Endothelial cell of umbilical vein (primary cell): ENCODE results near the gene NXN. TPM values are rescaled to one million over a fixed set of nuclear protein-coding genes. Genes with fewer than 3 reads are reported as not detected.
"Not testable (repeated sequence)": the region's sequence is repeated elsewhere in the genome, so short reads cannot be mapped to it uniquely, and the experiment has no call there.

ENCODE experiments used
- BruUV-seq: library from RNA; stranded (reverse); fragments of 400-500 nt; replicated peaks from 2 replicates; lab custom pipeline; 2021; lab: Mats Ljungman, UMichigan
- CTCF ChIA-PET: fragments of 300-600, 350-600 bp; sonication (Branson Sonifier 250); formaldehyde crosslinking; loops from one replicate; lab custom pipeline; 2021; ENCODE audit warnings: antibody characterized with exemption, inconsistent platforms; lab: Charles Lee
- POLR2A ChIA-PET: fragments of 300-600, 350-600 bp; sonication (Branson Sonifier 250); formaldehyde crosslinking; loops from one replicate; lab custom pipeline; 2021; ENCODE audit warnings: antibody characterized with exemption, inconsistent platforms; lab: Charles Lee
- DNase-seq: peaks from one replicate; pipeline ENCODE4 v3.0.0-alpha.2; 2011; ENCODE audit warnings: low read depth, low spot score
- FAIRE-seq: peaks from 2 replicates; lab custom pipeline; 2011; peaks lifted over from hg19 to GRCh38; lab: Jason Lieb, UNC
- H2AFZ ChIP-seq: 2 replicates; pipeline ENCODE4 v1.6.0; 2012; ENCODE audit warnings: low read depth, low read length, control low read depth, inconsistent platforms
- H3K27ac ChIP-seq: 2 replicates; pipeline ENCODE4 v1.5.1; 2011; ENCODE audit warnings: low read depth, mild to moderate bottlenecking, control low read depth, low read length, moderate library complexity; ENCODE audit not compliant: insufficient read depth
- H3K27me3 ChIP-seq, 2 experiments: 2 replicates each; pipeline versions ENCODE4 v1.6.0 to v1.6.1; 2011; ENCODE audit warnings: low read length in 2 of 2, mixed read lengths in 1 of 2; ENCODE audit not compliant: control insufficient read depth in 2 of 2, insufficient read depth in 2 of 2
- H3K36me3 ChIP-seq, 2 experiments: 2 replicates in 1 of 2; 3 replicates in 1 of 2; pipeline ENCODE4 v1.5.1; 2011; ENCODE audit warnings: low read length in 2 of 2, mild to moderate bottlenecking in 1 of 2, moderate library complexity in 1 of 2; ENCODE audit not compliant: control insufficient read depth in 2 of 2, insufficient read depth in 2 of 2; ENCODE audit errors: extremely low read depth in 1 of 2
- H3K4me1 ChIP-seq: 3 replicates; pipeline ENCODE4 v1.5.1; 2011; ENCODE audit warnings: mild to moderate bottlenecking, low read length; ENCODE audit not compliant: control insufficient read depth, insufficient read depth; ENCODE audit errors: extremely low read depth
- H3K4me2 ChIP-seq: 2 replicates; pipeline ENCODE4 v1.6.1; 2011; ENCODE audit warnings: low read length, control low read depth, mixed read lengths; ENCODE audit not compliant: insufficient read depth
- H3K4me3 ChIP-seq, 3 experiments: fragments of 200-600 bp in 1 of 3; sonication (generic), shearing (Covaris generic) in 1 of 3; replicated peaks in 1 of 3; 2 replicates each; pipeline ENCODE4 v1.5.1; 2011 to 2016; ENCODE audit warnings: control low read depth in 3 of 3, low read length in 3 of 3, mild to moderate bottlenecking in 2 of 3, inconsistent platforms in 1 of 3, low read depth in 1 of 3, moderate library complexity in 1 of 3; ENCODE audit not compliant: insufficient read depth in 1 of 3
- H3K79me2 ChIP-seq: 2 replicates; pipeline ENCODE4 v1.6.0; 2012; ENCODE audit warnings: low read length, inconsistent platforms; ENCODE audit not compliant: control insufficient read depth, insufficient read depth
- H3K9ac ChIP-seq: replicated peaks from 2 replicates; pipeline ENCODE3; 2011; ENCODE audit warnings: low read length, control low read depth; ENCODE audit not compliant: insufficient read depth; ENCODE audit errors: extremely low read depth
- H3K9me1 ChIP-seq: replicated peaks from 3 replicates; pipeline ENCODE4 v1.6.0; 2011; ENCODE audit warnings: mild to moderate bottlenecking, low read length; ENCODE audit not compliant: control insufficient read depth, insufficient read depth; ENCODE audit errors: extremely low read depth
- H3K9me3 ChIP-seq: replicated peaks from 2 replicates; pipeline ENCODE4 v1.5.1; 2012; ENCODE audit warnings: low read length, inconsistent platforms; ENCODE audit not compliant: control insufficient read depth, insufficient read depth
- H4K20me1 ChIP-seq: replicated peaks from 2 replicates; pipeline ENCODE3; 2011; ENCODE audit warnings: mild to moderate bottlenecking, low read length; ENCODE audit not compliant: control insufficient read depth, insufficient read depth; ENCODE audit errors: extremely low read depth
- CTCF ChIP-seq, 2 donors: IDR thresholded peaks; 1 replicate in 1 of 2; 2 replicates in 1 of 2; pipeline ENCODE4 v1.5.1; 2011; ENCODE audit warnings: low read length in 2 of 2, mild to moderate bottlenecking in 2 of 2, moderate library complexity in 2 of 2, control low read depth in 1 of 2, inconsistent platforms in 1 of 2, low read depth in 1 of 2; ENCODE audit not compliant: insufficient read depth in 1 of 2; ENCODE audit errors: extremely low read depth in 1 of 2
- EZH2 ChIP-seq: IDR thresholded peaks from 2 replicates; pipeline ENCODE4 v1.6.1; 2012; ENCODE audit warnings: borderline replicate concordance, low read depth, mild to moderate bottlenecking, moderate library complexity, low read length, inconsistent platforms; ENCODE audit not compliant: severe bottlenecking
- FOS ChIP-seq: IDR thresholded peaks from 2 replicates; pipeline ENCODE4 v1.6.1; 2011; ENCODE audit warnings: mild to moderate bottlenecking, low read length, moderate library complexity, borderline replicate concordance; ENCODE audit not compliant: insufficient read depth
- GATA2 ChIP-seq: IDR thresholded peaks from 2 replicates; pipeline ENCODE4 v1.7.0; 2011; ENCODE audit warnings: low read depth, mild to moderate bottlenecking, moderate library complexity, mixed read lengths, low read length; ENCODE audit not compliant: insufficient read length, insufficient read depth
- JUN ChIP-seq: IDR thresholded peaks from 2 replicates; pipeline ENCODE4 v1.6.1; 2011; ENCODE audit warnings: borderline replicate concordance, low read depth; ENCODE audit not compliant: insufficient read length, insufficient read depth
- MAX ChIP-seq: IDR thresholded peaks from 2 replicates; pipeline ENCODE4 v1.6.1; 2011; ENCODE audit not compliant: insufficient read depth, insufficient read length
- MYC ChIP-seq: IDR thresholded peaks from one replicate; pipeline ENCODE4 v1.6.1; 2011; ENCODE audit warnings: mild to moderate bottlenecking, low read depth, low read length
- POLR2A ChIP-seq: IDR thresholded peaks from 2 replicates; pipeline ENCODE4 v1.6.1; 2012; ENCODE audit warnings: low read depth, mild to moderate bottlenecking, control low read depth, low read length
- POLR2AphosphoS5 ChIP-seq: IDR thresholded peaks from 2 replicates; pipeline ENCODE4 v1.6.1; 2012; ENCODE audit warnings: low read depth, mild to moderate bottlenecking, control low read depth, low read length, moderate library complexity; ENCODE audit not compliant: insufficient read depth
- dilution Hi-C: fragments of 300-500 bp; cut with MboI; formaldehyde crosslinking; loops from one replicate; pipeline ENCODE4 v1.15.0; 2019; ENCODE audit warnings: low sequenced_read_pairs; ENCODE audit not compliant: extremely low pct_ligation_motif_present
- intact Hi-C: fragments of 100-400 bp; cut with micrococcal nuclease; formaldehyde crosslinking; loops from one replicate; pipeline ENCODE4 v1.10.0; 2022
- polyA plus RNA-seq, 4 experiments: library from polyadenylated mRNA; depleted of rRNA in 3 of 4; stranded (reverse) in 3 of 4; unstranded in 1 of 4; fragments of >200 nt; gene quantifications; 2 replicates each; pipeline versions ENCODE4 v1.2.1 to v1.2.3, GENCODE V29; 2011 to 2012; ENCODE audit warnings: missing spikeins in 1 of 4
- total RNA-seq: library from RNA; stranded (reverse); gene quantifications from 2 replicates; pipeline ENCODE4 v1.2.3, GENCODE V29; 2021

Gene NXN
- total and polyA plus RNA-seq, 2 donors (not counting 3 experiments of a cell fraction or from before 2014, with no cell fraction given): 69.5 to 77.3 TPM

- no peaks in the 10 kb centered on the region for H4K20me1 ChIP-seq
- dilution Hi-C loops: loop anchor here (25.0 kb wide), 1 partner anchor 188 kb away; the partner anchor contains the start of genes GLOD4 and MRM3
- DNase-seq (no peak), FAIRE-seq (no peak)
- no peak overlapping the region for H2AFZ ChIP-seq
- H3K4me1 ChIP-seq: peaks cover 19% of the 10 kb centered on the region
- no peak overlapping the region for H3K4me3 ChIP-seq
- no TSS peak for BruUV-seq
- no peak overlapping the region for H3K4me2 ChIP-seq
- no peaks in the 10 kb centered on the region for H3K27me3 ChIP-seq
- no peaks in the 10 kb centered on the region for H3K9me1 ChIP-seq
- CTCF ChIA-PET: interaction anchor here (7.8 kb wide), 1 partner anchor 97 kb away, joined by 224 read pairs; no protein-coding TSS in a partner anchor
- intact Hi-C loops: loop anchor here (5.0 kb wide), 2 partner anchors 43 to 73 kb away; no protein-coding TSS in a partner anchor
- H3K27ac ChIP-seq: no peak overlapping the region
- POLR2A ChIA-PET: no interaction called here
- no peaks in the 10 kb centered on the region for H3K9me3 ChIP-seq
- peaks cover 22% of the 10 kb centered on the region for H3K79me2 ChIP-seq
- no peak overlapping the region for H3K9ac ChIP-seq
- H3K36me3 ChIP-seq: no peaks in the 10 kb centered on the region
- TF ChIP-seq FOS (no peak), JUN (no peak), CTCF (IDR thresholded peaks at IDR 0.05; ENCODE audit: extremely low read depth in 1 of 2, insufficient read depth in 1 of 2, low read depth in 1 of 2, low read length in 2 of 2) (no peak), POLR2A (no peak), POLR2AphosphoS5 (no peak), MAX (no peak), EZH2 (no peak), GATA2 (no peak), MYC (no peak)
Measured at GRCh38 chr17:975371-975915, 4.1 kb downstream of the NXN start.

GRCh38 chr17:974778-975177 lies 4.8 kb downstream of the NXN start:
- H3K4me3 ChIP-seq, DNase-seq, H3K9me3 ChIP-seq, BruUV-seq, H3K27ac ChIP-seq, H3K9me1 ChIP-seq, H3K4me2 ChIP-seq, POLR2A ChIA-PET, H3K27me3 ChIP-seq, H2AFZ ChIP-seq, H3K36me3 ChIP-seq, H3K9ac ChIP-seq, H4K20me1 ChIP-seq, FAIRE-seq: not testable (repeated sequence)
- intact Hi-C loops: loop anchor here (5.0 kb wide), 2 partner anchors 42 to 72 kb away; no protein-coding TSS in a partner anchor
- dilution Hi-C loops: loop anchor here (25.0 kb wide), 1 partner anchor 187 kb away; the partner anchor contains the start of genes GLOD4 and MRM3
- Histone ChIP-seq H3K4me1 (peaks cover 15% of the 10 kb centered on the region), H3K79me2 (peaks cover 22% of the 10 kb centered on the region)
- CTCF ChIA-PET: interaction anchor here (7.8 kb wide), 1 partner anchor 97 kb away, joined by 224 read pairs; no protein-coding TSS in a partner anchor
